B cell (primary cell): ENCODE data around the gene CYLC1. TPM values are rescaled to one million over a fixed set of nuclear protein-coding genes. Genes with fewer than 3 reads are reported as not detected.

ENCODE experiments used
- ATAC-seq: fragments of 200-7000 bp; cut with Tn5 transposase; one replicate; pipeline ENCODE4 v1.10.0; 2021; ENCODE audit warnings: low read depth, mild to moderate bottlenecking, moderate number of reproducible peaks, moderate library complexity
- CTCF ChIA-PET: fragments of 350-600 bp; sonication (Branson Sonifier 250); formaldehyde crosslinking; loops from one replicate; lab custom pipeline; 2021; ENCODE audit warnings: antibody characterized with exemption, inconsistent platforms; lab: Charles Lee
- POLR2A ChIA-PET: fragments of 350-600 bp; sonication (Branson Sonifier 250); formaldehyde crosslinking; loops from one replicate; lab custom pipeline; 2021; ENCODE audit warnings: antibody characterized with exemption; lab: Charles Lee
- DNase-seq: peaks from one replicate; pipeline ENCODE4 v3.0.0; 2013
- H2AFZ ChIP-seq: 2 replicates; pipeline ENCODE4 v1.6.1; 2012; ENCODE audit warnings: mild to moderate bottlenecking, low read depth, low read length; ENCODE audit not compliant: insufficient read depth, poor library complexity, severe bottlenecking
- H3K27ac ChIP-seq, 2 donors: 1 replicate in 1 of 2; 2 replicates in 1 of 2; pipeline ENCODE4 v1.5.1; 2012 to 2013; ENCODE audit warnings: low read length in 2 of 2, mild to moderate bottlenecking in 2 of 2, moderate library complexity in 1 of 2
- H3K27me3 ChIP-seq, 4 experiments: fragments of 200-600 bp in 1 of 4; sonication (generic) in 1 of 4; replicated peaks in 1 of 4; 1 replicate in 2 of 4; 2 replicates in 2 of 4; pipeline versions ENCODE4 v1.6.1 to v1.7.0; 2013 to 2016; ENCODE audit warnings: low read length in 3 of 4, mild to moderate bottlenecking in 2 of 4, mixed read lengths in 1 of 4, moderate library complexity in 1 of 4; ENCODE audit not compliant: insufficient read depth in 4 of 4, control insufficient read depth in 3 of 4; ENCODE audit errors: control extremely low read depth in 1 of 4
- H3K36me3 ChIP-seq, 2 experiments: replicated peaks in 1 of 2; 1 replicate in 1 of 2; 2 replicates in 1 of 2; pipeline versions ENCODE4 v1.6.1 to v1.7.1; 2013; ENCODE audit warnings: low read length in 1 of 2; ENCODE audit not compliant: insufficient read depth in 2 of 2, control insufficient read depth in 1 of 2; ENCODE audit errors: control extremely low read depth in 1 of 2, extremely low read depth in 1 of 2
- H3K4me1 ChIP-seq, 2 donors: fragments of 200-600 bp in 1 of 2; sonication (generic) in 1 of 2; 1 replicate in 1 of 2; 2 replicates in 1 of 2; pipeline versions ENCODE4 v1.5.1 to v1.6.1; 2013 to 2017; ENCODE audit warnings: low read length in 2 of 2; ENCODE audit not compliant: control insufficient read depth in 2 of 2, insufficient read depth in 2 of 2
- H3K4me2 ChIP-seq: replicated peaks from 2 replicates; pipeline ENCODE3; 2012; ENCODE audit warnings: mild to moderate bottlenecking, low read depth, low read length; ENCODE audit not compliant: poor library complexity, severe bottlenecking
- H3K4me3 ChIP-seq, 5 experiments: fragments of 200-600 bp in 1 of 5; sonication (generic) in 1 of 5; 1 replicate in 3 of 5; 2 replicates in 2 of 5; pipeline versions ENCODE4 v1.5.1 to v1.7.0; 2011 to 2016; ENCODE audit warnings: low read length in 4 of 5, mild to moderate bottlenecking in 4 of 5, low read depth in 2 of 5, control low read depth in 1 of 5, moderate library complexity in 1 of 5; ENCODE audit not compliant: insufficient read depth in 1 of 5; ENCODE audit errors: control extremely low read depth in 1 of 5, extremely low read depth in 1 of 5
- H3K79me2 ChIP-seq: fragments of 200-600 bp; sonication (generic); one replicate; pipeline ENCODE4 v1.6.0; 2016; ENCODE audit warnings: low read length; ENCODE audit not compliant: control insufficient read depth, insufficient read depth
- H3K9ac ChIP-seq: fragments of 200-600 bp; sonication (generic); 2 replicates; pipeline ENCODE4 v1.6.1; 2017; ENCODE audit warnings: mild to moderate bottlenecking, low read length, moderate library complexity
- H3K9me3 ChIP-seq, 3 donors: one replicate each; pipeline versions ENCODE4 v1.6.1 to v1.7.1; 2013; ENCODE audit warnings: low read length in 2 of 3; ENCODE audit not compliant: control insufficient read depth in 2 of 3, insufficient read depth in 1 of 3; ENCODE audit errors: control extremely low read depth in 1 of 3
- H4K20me1 ChIP-seq: 2 replicates; pipeline ENCODE4 v1.6.0; 2012; ENCODE audit warnings: mild to moderate bottlenecking, low read length; ENCODE audit not compliant: insufficient read depth, control insufficient read depth, poor library complexity, severe bottlenecking
- H3K27ac Mint-ChIP-seq: one replicate; pipeline ENCODE4 v1.8.0; 2021; ENCODE audit warnings: mixed read lengths
- H3K27me3 Mint-ChIP-seq: one replicate; pipeline ENCODE4 v1.8.0; 2021; ENCODE audit warnings: mixed read lengths
- H3K4me1 Mint-ChIP-seq: one replicate; pipeline ENCODE4 v1.8.0; 2021; ENCODE audit warnings: mixed read lengths
- H3K4me3 Mint-ChIP-seq: one replicate; pipeline ENCODE4 v1.8.0; 2021; ENCODE audit warnings: mixed read lengths
- H3K9me3 Mint-ChIP-seq: one replicate; pipeline ENCODE4 v1.8.0; 2022; ENCODE audit warnings: mixed read lengths; ENCODE audit not compliant: insufficient read depth
- EZH2 ChIP-seq: IDR thresholded peaks from 2 replicates; pipeline ENCODE4 v1.6.1; 2012; ENCODE audit warnings: borderline replicate concordance, low read depth, mild to moderate bottlenecking, moderate library complexity, low read length; ENCODE audit not compliant: insufficient read depth, poor library complexity, severe bottlenecking
- WGBS: methylation state at CpG from one replicate; pipeline ENCODE4 v1.1.5; 2013; ENCODE audit warnings: missing lambda C conversion rate; ENCODE audit not compliant: insufficient coverage; 5-methylcytosine and 5-hydroxymethylcytosine counted together
- intact Hi-C: fragments of 100-400 bp; cut with micrococcal nuclease; formaldehyde crosslinking; loops from one replicate; pipeline ENCODE4 v1.10.0; 2022
- polyA plus RNA-seq: library from polyadenylated mRNA; depleted of rRNA; stranded (reverse); fragments of >200 nt; gene quantifications from 2 replicates; pipeline ENCODE4 v1.2.3, GENCODE V29; 2012
- total RNA-seq, 2 donors: library from RNA; stranded (reverse); fragments of 120-200 nt in 1 of 2; gene quantifications; 1 replicate in 1 of 2; 2 replicates in 1 of 2; pipeline versions ENCODE4 v1.2.3 to v1.2.4, GENCODE V29; 2013 to 2022
- TF ChIP-seq, protein P1 (sequence below): fragments of 200-600 bp; IDR thresholded peaks from one replicate; pipeline ENCODE4 v1.8.0; 2022; ENCODE audit warnings: antibody characterized with exemption, mild to moderate bottlenecking

CYLC1 gene
- total and polyA plus RNA-seq, 2 donors (not counting 1 experiment from before 2014, with no cell fraction given) = not detected

- no peaks in the 10 kb centered on the region for H3K79me2 ChIP-seq
- Mint-ChIP-seq H3K27me3 (no peaks in the 10 kb centered on the region), H3K27ac (no peak overlapping the region), H3K4me3 (no peak overlapping the region), H3K4me1 (no peaks in the 10 kb centered on the region), H3K9me3 (peaks cover 2% of the 10 kb centered on the region)
- no peak overlapping the region for H3K27ac ChIP-seq
- H3K36me3 ChIP-seq = no peaks in the 10 kb centered on the region
- no peak for DNase-seq
- TF ChIP-seq EZH2 = no peak
- TF ChIP-seq, protein P1, sequence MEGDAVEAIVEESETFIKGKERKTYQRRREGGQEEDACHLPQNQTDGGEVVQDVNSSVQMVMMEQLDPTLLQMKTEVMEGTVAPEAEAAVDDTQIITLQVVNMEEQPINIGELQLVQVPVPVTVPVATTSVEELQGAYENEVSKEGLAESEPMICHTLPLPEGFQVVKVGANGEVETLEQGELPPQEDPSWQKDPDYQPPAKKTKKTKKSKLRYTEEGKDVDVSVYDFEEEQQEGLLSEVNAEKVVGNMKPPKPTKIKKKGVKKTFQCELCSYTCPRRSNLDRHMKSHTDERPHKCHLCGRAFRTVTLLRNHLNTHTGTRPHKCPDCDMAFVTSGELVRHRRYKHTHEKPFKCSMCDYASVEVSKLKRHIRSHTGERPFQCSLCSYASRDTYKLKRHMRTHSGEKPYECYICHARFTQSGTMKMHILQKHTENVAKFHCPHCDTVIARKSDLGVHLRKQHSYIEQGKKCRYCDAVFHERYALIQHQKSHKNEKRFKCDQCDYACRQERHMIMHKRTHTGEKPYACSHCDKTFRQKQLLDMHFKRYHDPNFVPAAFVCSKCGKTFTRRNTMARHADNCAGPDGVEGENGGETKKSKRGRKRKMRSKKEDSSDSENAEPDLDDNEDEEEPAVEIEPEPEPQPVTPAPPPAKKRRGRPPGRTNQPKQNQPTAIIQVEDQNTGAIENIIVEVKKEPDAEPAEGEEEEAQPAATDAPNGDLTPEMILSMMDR = no peak
- no peak overlapping the region for H3K4me3 ChIP-seq
- no peak for ATAC-seq
- H2AFZ ChIP-seq = no peak overlapping the region
- POLR2A ChIA-PET = no interaction called here
- H3K9ac ChIP-seq = no peak overlapping the region
- H3K27me3 ChIP-seq = no peaks in the 10 kb centered on the region
- no peaks in the 10 kb centered on the region for H3K9me3 ChIP-seq
- no CpG with 5 or more reads among the region's 3 CpGs for WGBS
- no peak overlapping the region for H3K4me2 ChIP-seq
- intact Hi-C loops = no loop called here
- CTCF ChIA-PET = no interaction called here
- no peaks in the 10 kb centered on the region for H3K4me1 ChIP-seq
- no peaks in the 10 kb centered on the region for H4K20me1 ChIP-seq
Measured at GRCh38 chrX:83906921-83907320, 46.0 kb downstream of the CYLC1 start.

GRCh38 chrX:83916525-83916924 is 55.6 kb downstream of the CYLC1 start:
- no peaks in the 10 kb centered on the region for H3K9me3 ChIP-seq
- H3K79me2 ChIP-seq = no peaks in the 10 kb centered on the region
- no peak overlapping the region for H3K4me2 ChIP-seq
- DNase-seq (no peak), ATAC-seq (no peak)
- intact Hi-C loops = no loop called here
- ChIA-PET POLR2A (no interaction called here), CTCF (no interaction called here)
- no peak overlapping the region for H2AFZ ChIP-seq
- WGBS = no CpG with 5 or more reads among the region's 2 CpGs
- no peaks in the 10 kb centered on the region for H3K36me3 ChIP-seq
- H3K27ac Mint-ChIP-seq = no peak overlapping the region
- H3K4me1 Mint-ChIP-seq = no peaks in the 10 kb centered on the region
- no peak overlapping the region for H3K4me3 Mint-ChIP-seq
- H4K20me1 ChIP-seq = no peaks in the 10 kb centered on the region
- H3K4me3 ChIP-seq = no peak overlapping the region
- TF ChIP-seq EZH2 = no peak
- TF ChIP-seq, protein P1 = no peak
- H3K27ac ChIP-seq = no peak overlapping the region
- no peaks in the 10 kb centered on the region for H3K4me1 ChIP-seq
- H3K27me3 ChIP-seq = no peaks in the 10 kb centered on the region
- no peak overlapping the region for H3K9ac ChIP-seq
- H3K9me3 Mint-ChIP-seq = no peaks in the 10 kb centered on the region
- H3K27me3 Mint-ChIP-seq = no peaks in the 10 kb centered on the region
